GM18868 (cell line): ENCODE data around the gene RETREG3.
A peak's percentile ranks its signal among the peaks of the same experiment; 100 is the strongest.

ENCODE experiments used
- ATAC-seq: cut with Tn5 transposase; IDR thresholded peaks from one replicate; pipeline ENCODE4 v1.9.1; 2021; ENCODE audit warnings: mild to moderate bottlenecking, moderate library complexity; ENCODE audit not compliant: unreplicated experiment

Gene RETREG3

DNA sequence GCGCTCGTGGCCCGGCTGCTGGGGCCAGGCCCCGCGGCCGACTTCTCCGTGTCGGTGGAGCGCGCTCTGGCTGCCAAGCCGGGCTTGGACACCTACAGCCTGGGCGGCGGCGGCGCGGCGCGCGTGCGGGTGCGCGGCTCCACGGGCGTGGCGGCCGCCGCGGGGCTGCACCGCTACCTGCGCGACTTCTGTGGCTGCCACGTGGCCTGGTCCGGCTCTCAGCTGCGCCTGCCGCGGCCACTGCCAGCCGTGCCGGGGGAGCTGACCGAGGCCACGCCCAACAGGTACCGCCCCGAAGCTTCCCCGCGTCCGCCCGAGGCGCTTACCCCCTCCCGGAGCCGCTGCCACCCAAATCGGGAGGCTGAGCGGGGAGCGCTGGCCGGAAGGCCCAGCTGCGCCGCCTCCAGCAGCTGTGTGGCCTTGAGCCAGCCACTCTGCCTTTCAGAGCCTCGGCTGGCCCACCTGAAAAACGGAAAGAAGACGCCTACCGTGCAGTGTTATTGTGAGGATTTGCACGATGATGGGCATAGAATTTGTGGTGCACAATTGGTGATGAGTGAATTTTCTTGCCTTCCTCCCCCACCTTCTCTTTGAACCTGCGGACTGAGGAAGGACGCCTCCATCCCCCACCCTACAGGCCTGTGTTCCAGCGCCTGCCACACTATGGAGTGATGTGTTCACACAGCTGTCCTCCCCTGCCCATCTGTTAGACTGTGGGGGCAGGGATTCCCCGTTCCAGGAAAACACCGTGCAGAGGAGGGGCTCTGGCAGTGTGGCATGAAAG lies 72.6 kb downstream of the RETREG3 start:
- ATAC-seq, result peak; percentile 58

DNA sequence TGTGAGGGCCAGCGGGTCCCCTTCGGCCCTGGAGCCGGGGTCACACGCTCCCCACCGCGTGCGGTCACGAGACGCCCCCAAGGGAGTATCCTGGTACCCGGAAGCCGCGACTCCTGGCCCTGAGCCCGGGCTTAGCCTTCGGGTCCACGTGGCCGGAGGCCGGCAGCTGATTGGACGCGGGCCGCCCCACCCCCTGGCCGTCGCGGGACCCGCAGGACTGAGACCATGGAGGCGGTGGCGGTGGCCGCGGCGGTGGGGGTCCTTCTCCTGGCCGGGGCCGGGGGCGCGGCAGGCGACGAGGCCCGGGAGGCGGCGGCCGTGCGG lies 73.2 kb downstream of the RETREG3 start, which contains the start of gene NAGLU:
Gene NAGLU (plus strand): TSS at position 194 of the 324 bp plus-strand sequence. CDS start 32 bp downstream, at position 226.
- peak; percentile 81 for ATAC-seq

DNA sequence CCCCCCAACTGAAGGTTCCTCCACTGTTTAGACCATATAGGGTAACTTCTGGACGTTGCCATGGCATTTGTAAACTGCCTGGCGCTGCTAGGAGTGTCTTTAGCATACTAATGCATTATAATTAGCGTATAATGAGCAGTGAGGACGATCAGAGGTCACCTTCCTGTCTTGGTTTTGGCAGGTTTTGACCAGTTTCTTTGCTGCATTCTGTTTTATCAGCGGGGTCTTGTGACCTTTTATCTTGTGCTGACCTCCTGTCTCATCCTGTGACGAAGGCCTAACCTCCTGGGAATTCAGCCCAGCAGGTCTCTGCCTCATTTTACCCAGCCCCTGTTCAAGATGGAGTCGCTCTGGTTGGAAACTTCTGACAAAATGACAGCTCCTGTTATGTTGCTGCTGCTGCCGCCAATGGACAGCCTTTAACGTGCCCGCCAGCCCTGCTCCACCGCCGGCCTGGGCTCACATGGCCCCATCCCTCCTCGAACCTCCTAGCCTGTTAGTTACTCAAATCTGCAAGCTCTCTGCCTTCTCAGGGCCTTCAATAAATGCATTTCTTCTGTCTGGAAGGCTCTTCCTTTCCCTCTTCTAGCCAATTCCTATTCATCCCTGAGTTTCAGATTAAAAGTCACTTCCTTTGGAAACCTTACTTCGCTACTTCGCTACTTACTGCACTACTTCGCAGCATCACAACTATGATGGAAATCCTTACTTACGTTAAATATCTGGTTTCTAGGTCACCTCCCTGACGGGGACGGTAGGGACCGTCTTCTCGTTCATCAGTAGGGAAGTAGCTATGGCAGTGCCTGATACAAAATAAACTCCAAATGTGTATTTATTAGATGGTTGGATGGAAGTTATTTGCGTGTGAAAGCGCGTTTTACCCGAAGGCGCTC lies 73.8 kb downstream of the RETREG3 start:
- ATAC-seq, result no peak

DNA sequence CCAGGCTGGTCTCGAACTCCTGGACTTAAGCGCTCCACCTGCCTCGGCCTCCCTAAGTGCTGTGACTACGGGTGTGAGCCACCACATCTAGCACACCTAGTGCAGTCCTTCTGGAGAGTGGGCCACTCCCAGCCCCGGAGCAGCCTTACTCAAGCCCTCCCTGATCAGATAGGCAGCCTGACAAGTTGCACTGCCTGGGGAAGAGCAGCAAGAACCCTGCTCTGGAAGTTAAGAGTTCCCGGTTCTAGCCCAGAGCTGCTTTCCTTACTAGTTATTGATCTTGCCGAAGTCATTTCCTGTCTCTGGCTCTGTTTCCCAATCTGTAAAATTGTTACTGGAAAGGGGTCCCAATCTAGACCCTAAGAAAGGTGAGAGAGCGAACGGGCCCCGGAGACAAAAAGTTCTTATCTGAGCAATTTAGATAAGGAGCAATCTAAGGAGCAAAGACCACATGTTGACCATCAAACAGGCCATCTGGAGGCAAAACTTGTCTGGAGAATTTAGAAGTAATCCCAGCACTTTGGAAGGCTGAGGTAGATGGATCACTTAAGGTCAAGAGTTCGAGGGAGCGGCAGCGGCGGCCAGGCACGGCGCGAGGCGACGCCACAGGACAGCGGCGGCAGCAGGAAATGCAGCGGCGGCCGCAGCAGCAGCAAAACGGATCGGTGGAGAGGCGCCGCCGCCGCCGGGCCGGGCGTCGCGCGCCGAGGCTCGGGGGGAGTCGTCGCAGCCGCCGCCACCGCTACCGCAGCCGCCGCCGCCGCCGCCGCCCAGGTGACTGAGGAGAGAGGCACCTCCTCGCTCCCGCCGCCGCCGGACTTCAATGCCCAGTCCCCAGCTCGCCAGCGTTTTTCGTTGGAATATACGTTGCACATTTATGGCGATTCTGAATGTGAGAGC lies 77.5 kb downstream of the RETREG3 start:
- ATAC-seq, result no peak

DNA sequence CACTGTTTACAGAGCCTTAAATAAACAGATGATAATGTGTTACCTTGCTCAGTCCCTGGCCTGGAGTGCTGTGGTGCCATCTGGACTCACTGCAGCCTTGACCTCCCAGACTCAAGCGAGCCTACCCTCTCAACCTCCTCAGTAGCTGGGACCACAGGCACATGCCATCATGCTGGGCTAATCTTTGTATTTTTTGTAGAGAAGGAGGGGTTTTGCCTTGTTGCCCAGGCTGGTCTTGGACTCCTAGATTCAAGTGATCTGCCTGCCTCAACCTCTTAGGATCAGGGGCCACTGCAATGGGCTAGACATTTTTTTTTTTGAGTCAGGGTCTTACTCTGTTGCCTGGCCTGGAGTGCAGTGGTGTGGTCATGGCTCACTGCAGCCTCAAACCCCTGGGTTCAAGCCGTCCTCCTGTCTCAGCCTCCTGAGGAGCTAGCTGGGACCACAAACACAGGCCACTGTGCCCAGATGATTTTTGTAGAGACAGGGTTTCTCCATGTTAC lies 78.2 kb downstream of the RETREG3 start:
- ATAC-seq, result no peak
